ENCODE results near the gene PARP15.
"Not testable (repeated sequence)": the region's sequence is repeated elsewhere in the genome, so short reads cannot be mapped to it uniquely, and the experiment has no call there.

PARP15 gene

DNA sequence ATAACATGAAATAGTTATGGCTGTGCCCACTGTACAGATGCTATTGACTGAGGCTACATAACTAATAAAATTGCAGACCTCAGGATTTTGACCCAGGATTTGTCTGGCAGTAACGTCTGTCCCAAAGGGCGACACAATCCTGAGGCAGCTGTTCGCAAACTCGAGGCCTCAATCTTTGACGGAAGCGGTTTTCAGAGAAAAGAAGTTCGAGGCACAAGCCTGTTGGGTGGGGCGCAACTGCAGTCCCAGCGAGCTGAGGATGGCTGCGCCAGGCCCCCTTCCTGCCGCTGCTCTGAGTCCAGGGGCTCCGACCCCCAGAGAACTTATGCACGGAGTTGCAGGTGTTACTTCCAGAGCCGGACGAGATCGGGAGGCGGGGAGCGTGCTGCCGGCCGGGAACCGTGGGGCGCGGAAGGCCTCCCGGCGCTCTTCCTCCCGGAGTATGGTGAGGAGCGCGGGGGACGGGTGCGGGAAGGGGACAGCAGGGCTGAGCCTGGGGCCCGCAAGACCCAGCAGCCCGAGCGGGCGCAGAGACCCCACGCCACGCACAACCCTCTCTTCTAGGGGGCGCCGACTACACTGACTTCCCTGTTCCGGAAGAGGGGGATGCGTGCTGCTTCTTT, at the start of gene PARP15:
TSS of gene PARP15 (plus strand) at position 242 of the 623 bp plus-strand sequence. CDS start at position 260, 18 bp downstream.
- no peak for DNase-seq

DNA sequence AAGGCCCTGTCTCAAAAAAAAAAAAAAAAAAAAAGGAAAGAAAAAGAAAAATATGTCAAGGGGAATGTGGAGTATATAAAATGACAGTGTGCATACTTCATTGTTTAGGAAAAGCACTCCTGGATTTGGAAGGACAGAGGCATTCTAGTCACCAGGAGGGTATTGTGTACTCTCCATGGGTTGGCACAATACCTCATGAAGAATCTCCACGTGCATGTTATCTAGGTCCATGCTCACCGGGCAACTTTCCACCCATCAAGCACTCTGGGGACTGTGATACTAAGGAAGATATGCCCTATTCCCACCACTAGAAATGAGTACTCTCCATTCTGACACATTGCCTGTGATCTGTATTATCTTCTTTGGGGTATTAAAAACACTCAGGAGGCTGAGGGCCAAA, 47.3 kb upstream of the PARP15 start:
- no peak for DNase-seq

DNA sequence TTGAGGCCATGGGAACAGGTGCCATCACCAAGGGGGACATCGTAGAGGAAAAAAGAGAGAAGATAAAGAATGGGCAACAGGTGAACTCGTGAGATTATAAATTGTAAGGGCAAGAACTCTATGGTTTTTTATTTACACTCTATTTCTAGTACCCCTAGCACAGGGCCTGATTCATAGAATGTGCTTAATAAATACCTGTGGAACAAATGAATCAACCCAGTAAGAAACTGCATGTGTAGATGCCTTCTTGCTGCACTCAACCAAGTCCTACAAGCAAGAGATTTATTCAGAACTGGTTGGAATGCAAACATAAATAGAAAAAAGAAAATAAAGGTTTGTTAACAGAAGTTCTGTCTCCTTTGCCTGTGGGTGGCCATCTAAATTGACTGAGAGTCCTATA, 44.0 kb upstream of the PARP15 start:
- DNase-seq, result no peak

DNA sequence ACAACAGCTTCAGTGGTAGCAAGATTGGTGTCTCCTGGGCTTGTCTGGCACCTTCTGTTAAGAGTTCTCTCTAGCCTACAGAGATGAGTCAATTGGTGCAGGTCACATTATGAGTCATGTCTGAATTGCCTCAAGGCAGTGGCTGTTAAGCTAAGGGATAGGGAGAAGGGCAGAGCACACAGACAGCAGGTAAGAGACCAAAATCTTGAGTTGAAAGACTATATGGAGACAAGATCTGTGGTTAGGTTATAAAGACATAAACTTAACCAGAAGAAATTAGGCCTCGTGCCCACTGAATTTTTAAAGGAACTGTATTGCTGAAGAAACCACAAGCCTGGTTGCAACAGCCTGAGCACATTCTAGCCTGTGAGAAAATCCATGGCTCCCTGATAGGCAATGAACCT, 43.5 kb upstream of the PARP15 start:
- DNase-seq, result no peak

DNA sequence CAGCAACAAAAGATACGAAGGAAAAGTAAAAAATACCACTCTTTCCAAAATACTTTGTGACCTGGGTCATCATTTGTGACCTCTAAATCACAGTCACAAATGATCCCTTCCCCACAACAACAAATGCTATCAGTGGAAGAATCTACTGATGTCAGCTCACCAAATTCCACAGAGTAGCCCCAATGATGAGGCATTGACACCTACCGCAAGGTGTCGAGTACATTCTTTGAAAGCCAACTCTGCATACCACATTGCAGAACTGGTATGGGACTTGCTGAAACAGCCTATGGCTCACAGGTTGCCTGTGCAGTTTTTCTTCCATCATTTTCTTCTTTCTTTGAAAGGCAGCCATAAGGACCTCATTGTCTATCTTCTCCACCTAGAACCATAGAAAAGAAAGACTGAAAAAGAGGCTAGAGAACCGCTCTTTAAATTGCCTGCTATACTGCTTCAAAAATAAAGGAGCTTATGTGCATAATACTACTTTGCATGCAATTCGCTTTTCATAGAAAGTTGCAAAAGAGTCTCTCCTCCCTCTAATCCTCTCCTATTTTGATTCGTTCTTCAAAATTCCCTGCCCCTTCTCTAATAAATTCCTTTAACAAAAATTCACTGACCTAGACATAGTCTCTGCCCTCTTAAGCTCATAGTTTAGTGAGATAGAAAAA, 41.4 kb upstream of the PARP15 start:
- no peak for DNase-seq

DNA sequence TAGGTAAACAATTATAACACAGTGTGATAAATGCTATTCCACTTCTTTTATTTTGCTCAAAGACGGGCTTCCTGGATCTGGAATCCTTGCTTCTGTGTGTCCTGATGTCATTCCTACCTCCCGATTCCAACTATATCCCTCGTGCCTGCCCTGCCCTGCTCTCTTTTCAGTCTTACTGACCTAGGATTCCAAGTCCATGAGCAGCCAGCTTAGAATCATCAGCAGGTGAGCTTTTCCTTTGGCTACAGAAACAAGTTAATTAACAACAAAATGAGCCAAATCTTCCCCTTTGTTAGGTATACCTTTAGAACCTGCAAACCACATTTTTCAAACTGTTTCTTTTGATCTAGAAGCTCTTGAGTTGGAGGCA, 40.8 kb upstream of the PARP15 start:
- no peak for DNase-seq

DNA sequence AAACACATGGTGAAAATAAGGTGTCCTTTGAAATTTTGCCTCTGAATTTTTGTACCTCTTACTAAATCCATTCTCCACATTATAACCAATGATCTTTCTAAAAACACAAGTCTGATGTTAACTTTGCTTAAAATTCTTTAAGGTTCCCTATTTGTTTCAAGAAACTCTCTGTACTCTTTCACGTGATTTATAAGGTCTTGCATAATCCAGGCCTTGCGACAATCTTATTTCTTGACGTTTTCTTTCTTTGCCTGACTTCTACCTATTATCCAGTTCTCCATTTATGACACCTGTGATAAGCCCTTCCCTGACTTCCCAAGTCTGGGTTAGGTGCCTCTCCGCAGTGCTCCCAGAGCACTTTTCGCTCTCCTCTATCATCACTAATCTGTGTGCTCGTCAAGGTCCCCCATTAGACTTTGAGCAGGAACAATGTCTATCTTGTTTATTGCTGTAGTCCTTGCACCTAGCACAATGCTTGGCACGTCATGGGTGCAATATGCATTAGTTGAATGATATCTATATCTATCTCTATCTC, 38.4 kb upstream of the PARP15 start:
- DNase-seq, result no peak

DNA sequence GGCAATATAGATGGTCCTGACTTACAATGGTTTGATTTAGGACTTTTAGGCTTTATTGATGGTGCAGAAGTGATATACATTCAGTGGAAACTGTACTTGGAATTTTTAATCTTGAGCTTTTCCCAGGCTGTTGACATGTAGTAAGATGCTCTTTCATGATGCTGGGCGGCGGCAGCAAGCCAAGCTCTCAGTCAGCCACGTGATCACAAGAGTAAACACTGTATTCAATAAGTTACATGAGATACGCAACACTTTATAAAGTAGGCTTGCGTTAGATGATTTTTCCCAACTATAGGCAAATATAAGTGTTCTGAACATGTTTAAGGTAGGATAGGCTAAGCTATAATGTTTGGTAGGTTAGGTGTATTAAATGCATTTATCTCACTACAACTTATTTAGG, 31.3 kb upstream of the PARP15 start:
- no peak for DNase-seq

DNA sequence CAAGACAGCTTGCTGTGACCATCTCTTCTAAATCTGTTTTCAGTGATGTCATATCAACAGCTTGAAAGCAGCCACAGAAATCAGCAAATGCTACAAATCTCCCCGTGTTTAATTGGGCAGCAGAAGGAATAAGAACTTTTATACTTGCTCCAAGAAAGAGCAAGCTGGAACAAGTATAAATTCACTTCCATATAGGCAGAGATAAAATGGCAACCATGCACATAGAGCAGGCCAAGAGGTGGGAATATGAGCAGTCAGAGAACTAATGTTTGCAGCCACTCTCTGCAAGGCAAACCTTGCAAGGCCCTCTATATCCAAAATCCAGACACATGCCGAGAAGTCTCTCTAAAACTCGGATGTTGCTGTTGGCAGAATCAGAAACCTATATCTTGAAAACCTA, 29.4 kb upstream of the PARP15 start:
- no peak for DNase-seq

DNA sequence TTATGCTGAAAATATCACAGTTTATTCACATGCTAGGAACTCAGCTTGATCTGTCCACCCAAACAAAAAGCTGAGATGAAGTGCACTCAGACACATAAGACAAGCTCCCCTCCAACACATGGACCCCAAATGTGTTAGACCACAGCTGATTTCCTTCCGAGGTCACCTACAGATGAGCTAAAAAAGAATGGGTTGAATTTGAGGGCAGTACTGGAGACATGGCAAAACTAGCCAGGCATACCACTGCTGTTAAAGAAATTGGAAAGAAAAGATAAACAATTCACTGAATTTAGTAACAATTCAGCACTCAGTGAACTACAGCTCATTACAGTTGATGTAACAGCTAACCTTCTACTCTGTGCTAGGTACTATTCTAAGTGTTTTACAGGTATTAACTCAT, 28.8 kb upstream of the PARP15 start:
- DNase-seq, result no peak

DNA sequence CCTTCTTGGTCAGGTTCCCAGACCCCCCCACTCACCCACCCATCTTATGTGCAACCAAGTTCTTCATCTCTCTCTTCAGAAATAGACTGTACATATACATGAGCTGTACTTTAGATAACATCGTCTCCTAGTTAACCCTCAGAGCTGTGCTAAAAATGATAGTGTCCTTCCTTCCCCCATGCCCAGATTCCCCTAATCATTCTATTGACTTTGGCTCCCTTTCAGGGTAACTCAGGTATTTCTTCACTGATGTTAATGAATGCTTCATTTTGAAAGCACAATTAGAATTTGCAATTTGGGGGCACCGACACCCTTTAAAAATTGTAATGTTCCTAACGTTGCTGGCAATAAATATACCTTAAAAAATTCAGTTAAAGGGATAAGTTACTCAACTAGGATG, 24.3 kb upstream of the PARP15 start:
- DNase-seq, result no peak

DNA sequence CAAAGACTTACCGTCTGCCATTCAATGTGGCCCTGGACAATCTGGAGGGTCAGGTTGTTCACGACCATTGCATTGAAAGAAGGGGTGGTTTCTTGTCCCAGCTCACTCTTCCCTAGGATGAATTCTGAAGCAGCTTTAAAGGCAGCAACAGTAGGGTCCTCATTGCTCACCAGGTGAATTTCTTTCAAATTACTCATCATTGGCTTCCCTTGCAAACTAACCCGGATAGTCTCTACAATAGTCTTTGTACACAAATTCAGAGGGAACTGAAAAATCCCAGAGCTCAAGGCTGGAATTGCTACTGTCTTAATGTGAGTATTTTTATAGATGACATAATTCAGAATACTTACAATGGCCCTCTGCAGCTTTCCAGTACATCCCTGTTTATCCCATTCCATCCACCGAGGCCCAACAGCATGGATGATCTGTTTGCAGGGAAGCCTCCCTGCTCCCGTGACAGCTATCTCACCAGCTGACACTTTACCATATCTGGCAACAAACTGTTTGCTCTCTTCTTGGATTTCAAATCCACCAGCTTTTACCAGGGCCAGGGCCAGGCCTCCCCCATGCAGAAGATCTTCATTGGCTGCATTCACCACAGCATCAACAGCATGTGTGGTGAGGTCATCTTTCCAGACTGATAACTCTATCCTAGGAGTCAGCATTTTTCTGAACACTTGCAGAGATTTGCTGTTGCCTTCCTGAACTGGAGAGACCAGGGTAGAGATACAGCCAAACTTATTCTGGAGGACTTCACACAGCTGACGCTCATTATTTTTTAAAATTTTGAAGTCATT, 22.0 kb upstream of the PARP15 start:
- no peak for DNase-seq

DNA sequence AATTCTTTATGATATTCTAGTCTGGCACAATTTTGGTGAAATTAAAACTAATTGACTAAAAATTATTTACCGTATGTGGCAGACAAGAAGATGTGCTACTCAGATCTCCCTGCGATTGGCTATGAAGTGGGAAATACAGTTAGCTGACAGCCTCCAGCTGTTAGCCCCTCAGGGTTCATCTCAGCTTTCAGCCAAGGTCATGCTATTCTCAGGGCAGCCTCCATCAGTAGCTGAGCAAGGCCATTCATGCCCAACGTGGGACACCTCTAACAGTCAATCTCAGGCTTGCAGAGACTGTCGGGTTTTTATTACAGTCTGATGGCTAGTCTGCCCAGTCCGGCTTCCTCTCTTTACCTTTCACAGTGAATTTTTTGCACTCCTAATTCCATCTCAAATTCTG, 20.1 kb upstream of the PARP15 start:
- no peak for DNase-seq

DNA sequence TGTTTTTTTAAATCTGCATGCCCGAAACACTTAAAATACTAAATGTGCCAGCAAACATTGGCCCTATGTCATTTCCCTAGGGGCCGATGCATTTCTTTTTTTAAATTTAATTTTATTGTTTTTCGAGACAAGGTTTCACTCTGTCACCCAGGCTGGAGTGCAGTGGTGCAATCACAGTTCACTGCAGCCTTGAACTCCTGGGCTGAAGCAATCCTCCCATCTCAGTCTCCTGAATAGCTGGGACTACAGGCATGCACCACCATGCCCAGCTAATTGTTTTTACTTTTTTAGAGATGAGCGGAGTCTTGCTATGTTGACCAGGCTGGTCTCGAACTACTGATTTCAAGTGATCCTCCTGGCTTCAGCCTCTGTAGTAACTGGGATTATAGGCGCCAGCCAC, 18.8 kb upstream of the PARP15 start:
- DNase-seq, result no peak

DNA sequence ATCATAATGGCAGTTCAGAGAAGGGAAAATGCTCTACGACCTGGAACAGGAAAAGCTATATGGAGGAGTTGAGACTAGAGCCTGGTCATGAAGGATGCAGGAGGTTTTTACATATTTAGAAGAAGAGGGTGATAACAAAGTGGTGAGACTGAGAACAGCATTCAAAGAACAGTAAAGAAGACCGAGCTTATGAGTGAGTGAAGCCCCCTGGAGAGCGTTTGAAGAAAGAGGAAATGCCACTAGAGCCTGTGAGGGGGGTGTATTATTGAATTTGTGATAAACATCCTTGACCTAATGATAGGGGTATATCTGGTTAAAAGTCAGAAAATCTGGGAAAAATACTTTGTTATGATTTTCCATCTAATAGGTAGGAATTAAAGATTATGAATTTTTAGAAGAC, 17.5 kb upstream of the PARP15 start:
- DNase-seq, result no peak

DNA sequence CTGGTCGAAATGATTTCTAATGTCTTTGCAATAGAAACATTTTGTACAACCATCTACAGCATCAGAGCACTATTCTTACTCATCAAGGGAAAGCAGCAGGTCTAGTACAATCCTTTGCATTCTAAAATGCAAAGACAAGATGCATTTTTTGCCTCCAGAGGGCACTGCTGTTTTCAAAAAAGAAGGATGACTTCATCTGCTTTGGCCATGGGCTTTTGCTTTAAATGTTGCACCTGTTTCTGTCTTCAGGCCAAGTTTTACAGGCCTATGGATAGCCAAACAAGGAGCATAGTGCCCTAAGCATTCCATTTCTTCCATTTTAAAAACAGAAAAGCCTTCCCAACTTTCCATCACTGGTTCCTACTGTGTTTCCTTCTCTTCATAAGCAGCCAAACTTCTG, 16.8 kb upstream of the PARP15 start:
- DNase-seq, result peak; percentile 58

DNA sequence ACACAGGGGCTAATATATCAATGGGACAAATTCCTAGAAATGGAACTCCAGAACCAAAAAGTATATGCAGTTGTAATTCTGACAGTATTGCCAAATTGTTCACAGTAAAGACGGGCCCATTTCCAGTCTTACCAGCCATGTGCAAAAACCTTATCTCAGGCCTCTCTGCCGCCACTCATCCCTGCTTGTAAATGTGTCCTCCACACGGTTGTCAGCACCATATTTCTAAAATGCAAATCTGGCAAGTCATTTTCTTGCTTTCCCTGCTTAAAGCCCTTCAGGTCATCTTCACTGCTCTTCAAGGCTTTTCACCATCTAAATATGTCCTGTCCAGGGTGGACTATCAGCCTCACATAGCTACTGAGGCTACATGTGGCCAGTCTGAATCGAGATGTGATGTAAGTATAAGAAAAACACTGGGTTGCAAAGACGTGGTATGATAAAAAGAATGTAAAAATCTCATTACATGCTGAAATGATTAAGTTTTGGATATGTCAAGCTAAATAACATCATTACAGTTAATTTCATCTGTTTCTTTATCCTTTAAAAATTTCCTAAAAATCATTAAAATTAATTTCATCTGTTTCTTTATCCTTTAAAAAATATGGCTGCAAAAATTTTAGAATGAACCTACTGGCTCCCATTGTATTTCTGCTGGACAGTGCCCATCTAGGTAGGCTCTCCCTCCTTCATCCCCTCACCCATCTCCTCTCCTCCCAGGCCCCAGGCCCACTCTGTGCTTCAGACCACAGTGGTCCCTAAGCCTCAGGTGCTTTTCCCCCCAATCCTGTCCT, 14.3 kb upstream of the PARP15 start:
- DNase-seq, result no peak

DNA sequence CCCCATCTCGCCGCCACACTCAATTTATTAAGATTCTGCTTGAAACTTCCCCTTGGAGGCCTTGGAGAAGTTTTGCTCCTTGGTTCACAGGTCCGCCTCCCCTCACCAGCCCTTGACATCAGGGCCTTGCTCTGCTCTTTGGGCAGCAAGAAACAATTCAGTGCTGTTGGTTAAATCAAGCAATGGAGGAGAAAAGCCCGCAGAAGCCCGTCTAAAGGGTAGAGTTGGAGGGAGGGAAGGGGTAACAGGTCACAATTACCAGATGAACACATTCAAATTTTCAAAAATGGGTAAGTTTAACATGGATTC, 13.8 kb upstream of the PARP15 start:
- no peak for DNase-seq

DNA sequence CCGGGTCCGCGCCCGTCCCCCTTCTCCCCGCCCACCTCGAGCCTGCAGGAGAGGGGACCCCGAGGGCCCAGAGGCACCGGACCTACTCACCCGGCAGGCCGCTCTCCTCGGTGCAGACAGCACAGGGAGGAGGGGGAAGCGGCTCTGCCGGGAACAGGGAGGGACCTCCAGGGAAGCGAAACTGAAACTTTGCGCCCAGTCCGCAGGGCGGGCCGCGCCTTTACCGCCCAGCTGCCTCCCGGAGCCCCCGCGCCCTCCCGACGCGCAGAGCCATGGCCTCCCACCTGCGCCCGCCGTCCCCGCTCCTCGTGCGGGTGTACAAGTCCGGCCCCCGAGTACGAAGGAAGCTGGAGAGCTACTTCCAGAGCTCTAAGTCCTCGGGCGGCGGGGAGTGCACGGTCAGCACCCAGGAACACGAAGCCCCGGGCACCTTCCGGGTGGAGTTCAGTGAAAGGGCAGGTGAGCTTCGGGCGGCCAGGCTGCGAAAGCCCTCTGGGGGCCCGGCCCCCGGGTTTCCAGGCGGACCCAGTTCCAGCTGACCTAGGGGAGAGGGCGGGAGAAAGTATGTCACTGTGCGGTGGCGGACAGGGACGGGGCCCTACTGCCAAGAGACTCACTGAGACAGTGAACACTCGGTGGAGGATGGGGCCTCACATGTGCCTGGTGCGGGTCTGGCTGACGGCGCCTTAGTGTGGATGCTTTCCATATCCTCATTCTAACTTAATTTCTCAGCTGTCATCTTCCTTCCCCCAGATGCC, 13.1 kb upstream of the PARP15 start, which contains the start of the genes DTX3L and PARP9:
TSS of gene DTX3L (plus strand) at position 184 of the 758 bp plus-strand sequence. CDS start at position 273, 89 bp downstream.
TSS of gene PARP9 (minus strand) at position 146 of the 758 bp plus-strand sequence. CDS start 4,680 bp downstream, outside the sequence.
- peak; percentile 82 for DNase-seq

DNA sequence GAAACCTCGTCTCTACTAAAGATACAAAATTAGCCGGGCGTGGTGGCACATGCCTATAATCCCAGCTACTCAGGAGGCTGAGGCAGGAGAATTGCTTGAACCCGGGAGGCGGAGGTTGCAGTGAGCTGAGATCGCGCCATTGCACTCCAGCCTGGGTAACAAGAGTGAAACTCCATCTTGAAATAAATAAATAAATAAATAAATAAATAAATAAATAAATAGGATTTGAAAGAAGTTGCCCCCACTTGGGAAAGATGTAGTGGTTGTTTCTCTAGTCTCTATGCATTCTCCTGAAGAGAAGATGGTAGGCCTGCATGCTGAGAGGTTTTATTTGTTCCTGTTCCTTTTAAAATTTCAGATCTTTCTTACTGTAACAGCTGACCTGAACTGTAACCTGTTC, 9.3 kb upstream of the PARP15 start:
- DNase-seq, result not testable (repeated sequence)

DNA sequence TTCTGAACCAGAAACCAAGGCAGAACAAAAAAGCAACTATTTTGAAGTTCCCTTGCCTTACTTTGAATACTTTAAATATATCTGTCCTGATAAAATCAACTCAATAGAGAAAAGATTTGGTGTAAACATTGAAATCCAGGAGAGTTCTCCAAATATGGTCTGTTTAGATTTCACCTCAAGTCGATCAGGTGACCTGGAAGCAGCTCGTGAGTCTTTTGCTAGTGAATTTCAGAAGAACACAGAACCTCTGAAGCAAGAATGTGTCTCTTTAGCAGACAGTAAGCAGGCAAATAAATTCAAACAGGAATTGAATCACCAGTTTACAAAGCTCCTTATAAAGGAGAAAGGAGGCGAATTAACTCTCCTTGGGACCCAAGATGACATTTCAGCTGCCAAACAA, 8.7 kb upstream of the PARP15 start:
- DNase-seq, result no peak

DNA sequence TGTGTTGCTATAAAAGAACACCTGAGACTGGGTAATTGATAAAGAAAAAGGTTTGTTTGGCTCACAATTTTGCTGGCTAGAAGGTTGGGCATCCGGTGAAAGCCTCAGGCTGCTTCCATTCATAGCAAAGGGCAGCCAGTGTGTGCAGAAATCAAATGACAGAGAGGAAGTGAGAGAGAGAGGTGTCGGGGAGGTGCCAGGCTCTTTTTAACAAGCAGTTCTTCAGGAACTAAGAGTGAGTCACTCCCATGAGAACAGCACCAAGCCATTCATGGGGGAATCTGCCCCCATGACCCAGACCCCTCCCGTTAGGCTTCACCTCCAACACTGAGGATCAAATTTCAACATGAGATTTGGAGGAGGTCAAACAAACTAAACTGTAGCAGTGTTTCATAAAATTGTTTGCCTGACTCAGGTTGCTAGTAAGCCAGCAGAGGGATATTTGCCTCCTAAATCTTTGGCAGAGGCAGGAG, 4.5 kb upstream of the PARP15 start:
- no peak for DNase-seq

Data from NCI-H1105 (cell line).